HG02973 (cell line): Measurements from ENCODE around the gene DNAH14.

ENCODE experiments used
- ATAC-seq: cut with Tn5 transposase; IDR thresholded peaks from one replicate; pipeline ENCODE4 v1.9.1; 2021; ENCODE audit warnings: moderate library complexity; ENCODE audit not compliant: unreplicated experiment

DNAH14 gene

GRCh38 chr1:225446595-225446960, 517.1 kb downstream of the DNAH14 start:
- ATAC-seq, result no peak

GRCh38 chr1:225446981-225447615, 517.6 kb downstream of the DNAH14 start:
- no peak for ATAC-seq

GRCh38 chr1:225447650-225448089, 518.2 kb downstream of the DNAH14 start:
- ATAC-seq, result no peak

- ATAC-seq, result no peak
These were observed 518.8 kb downstream of the DNAH14 start for GRCh38 chr1:225448146-225448805.
